Measurements from ENCODE around the gene TBL1XR1. TPM values are rescaled to one million over a fixed set of nuclear protein-coding genes. Genes with fewer than 3 reads are reported as not detected.

Gene TBL1XR1
- total RNA-seq, 1 experiment from 2014 or later = 180 TPM

DNA sequence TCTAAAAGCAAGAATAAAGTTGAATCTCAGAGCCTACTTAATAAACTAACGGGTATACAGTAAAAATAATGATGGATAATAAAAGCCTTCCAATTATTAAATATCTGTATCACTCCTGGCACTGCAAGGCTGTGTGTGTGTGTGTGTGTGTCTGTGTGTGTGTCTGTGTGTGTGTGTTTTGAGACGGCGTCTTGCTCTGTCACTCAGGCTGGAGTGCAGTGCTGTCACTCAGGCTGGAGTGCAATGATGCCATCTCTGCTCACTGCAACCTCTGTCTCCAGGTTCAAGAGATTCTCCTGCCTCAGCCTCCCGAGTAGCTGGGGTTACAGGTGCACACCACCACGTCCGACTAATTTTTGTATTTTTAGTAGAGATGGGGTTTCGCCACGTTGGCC lies 62.5 kb downstream of the TBL1XR1 start:
- CTCF ChIA-PET = no interaction called here
- ATAC-seq (no peak), DNase-seq (ENCODE audit: low read depth, low spot score) (no peak)
- Histone ChIP-seq H4K20me1 (ENCODE audit: insufficient read depth) (peaks cover 8% of the 10 kb centered on the region), H3K4me3 (replicated peaks in 1 of 2; ENCODE audit: low read depth in 1 of 2, low read length in 2 of 2) (no peak overlapping the region), H3K4me1 (ENCODE audit: control insufficient read depth in 1 of 2, insufficient read depth in 2 of 2, low read length in 2 of 2) (no peaks in the 10 kb centered on the region), H3K4me2 (ENCODE audit: low read length) (no peak overlapping the region), H3K79me2 (ENCODE audit: insufficient read depth, low read length) (peaks cover 98% of the 10 kb centered on the region), H3K27ac (ENCODE audit: low read depth, low read length) (no peak overlapping the region), H3K9ac (ENCODE audit: low read length) (no peak overlapping the region), H3K9me3 (ENCODE audit: control insufficient read depth in 1 of 2, insufficient read depth in 1 of 2, low read depth in 1 of 2, low read length in 2 of 2) (no peaks in the 10 kb centered on the region), H3K36me3 (ENCODE audit: control insufficient read depth in 1 of 2, insufficient read depth in 2 of 2, low read length in 2 of 2) (no peaks in the 10 kb centered on the region), H3K27me3 (ENCODE audit: insufficient read depth, low read length) (no peaks in the 10 kb centered on the region), H3K9me2 (ENCODE audit: insufficient read depth) (no peaks in the 10 kb centered on the region), H2AFZ (ENCODE audit: low read depth, low read length, poor library complexity, severe bottlenecking) (no peak overlapping the region)
- TF ChIP-seq, protein P1, sequence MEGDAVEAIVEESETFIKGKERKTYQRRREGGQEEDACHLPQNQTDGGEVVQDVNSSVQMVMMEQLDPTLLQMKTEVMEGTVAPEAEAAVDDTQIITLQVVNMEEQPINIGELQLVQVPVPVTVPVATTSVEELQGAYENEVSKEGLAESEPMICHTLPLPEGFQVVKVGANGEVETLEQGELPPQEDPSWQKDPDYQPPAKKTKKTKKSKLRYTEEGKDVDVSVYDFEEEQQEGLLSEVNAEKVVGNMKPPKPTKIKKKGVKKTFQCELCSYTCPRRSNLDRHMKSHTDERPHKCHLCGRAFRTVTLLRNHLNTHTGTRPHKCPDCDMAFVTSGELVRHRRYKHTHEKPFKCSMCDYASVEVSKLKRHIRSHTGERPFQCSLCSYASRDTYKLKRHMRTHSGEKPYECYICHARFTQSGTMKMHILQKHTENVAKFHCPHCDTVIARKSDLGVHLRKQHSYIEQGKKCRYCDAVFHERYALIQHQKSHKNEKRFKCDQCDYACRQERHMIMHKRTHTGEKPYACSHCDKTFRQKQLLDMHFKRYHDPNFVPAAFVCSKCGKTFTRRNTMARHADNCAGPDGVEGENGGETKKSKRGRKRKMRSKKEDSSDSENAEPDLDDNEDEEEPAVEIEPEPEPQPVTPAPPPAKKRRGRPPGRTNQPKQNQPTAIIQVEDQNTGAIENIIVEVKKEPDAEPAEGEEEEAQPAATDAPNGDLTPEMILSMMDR (IDR thresholded peaks at IDR 0.05 in 2 of 3, conservative IDR thresholded peaks at IDR 0.05 in 1 of 3; ENCODE audit: borderline replicate concordance in 1 of 3, insufficient read depth in 1 of 3, low read depth in 2 of 3, low read length in 2 of 3) = no peak
- intact Hi-C loops (cut with micrococcal nuclease) = no loop called here
- RAD21 ChIA-PET (ENCODE audit: low non-redundant PET in 1 of 2, low total read pairs in 2 of 2, uncharacterized antibody in 2 of 2, unreplicated experiment in 2 of 2) = no interaction called here
- no TSS peak for BruUV-seq (replicated peaks)
- POLR2A ChIA-PET = no interaction called here

DNA sequence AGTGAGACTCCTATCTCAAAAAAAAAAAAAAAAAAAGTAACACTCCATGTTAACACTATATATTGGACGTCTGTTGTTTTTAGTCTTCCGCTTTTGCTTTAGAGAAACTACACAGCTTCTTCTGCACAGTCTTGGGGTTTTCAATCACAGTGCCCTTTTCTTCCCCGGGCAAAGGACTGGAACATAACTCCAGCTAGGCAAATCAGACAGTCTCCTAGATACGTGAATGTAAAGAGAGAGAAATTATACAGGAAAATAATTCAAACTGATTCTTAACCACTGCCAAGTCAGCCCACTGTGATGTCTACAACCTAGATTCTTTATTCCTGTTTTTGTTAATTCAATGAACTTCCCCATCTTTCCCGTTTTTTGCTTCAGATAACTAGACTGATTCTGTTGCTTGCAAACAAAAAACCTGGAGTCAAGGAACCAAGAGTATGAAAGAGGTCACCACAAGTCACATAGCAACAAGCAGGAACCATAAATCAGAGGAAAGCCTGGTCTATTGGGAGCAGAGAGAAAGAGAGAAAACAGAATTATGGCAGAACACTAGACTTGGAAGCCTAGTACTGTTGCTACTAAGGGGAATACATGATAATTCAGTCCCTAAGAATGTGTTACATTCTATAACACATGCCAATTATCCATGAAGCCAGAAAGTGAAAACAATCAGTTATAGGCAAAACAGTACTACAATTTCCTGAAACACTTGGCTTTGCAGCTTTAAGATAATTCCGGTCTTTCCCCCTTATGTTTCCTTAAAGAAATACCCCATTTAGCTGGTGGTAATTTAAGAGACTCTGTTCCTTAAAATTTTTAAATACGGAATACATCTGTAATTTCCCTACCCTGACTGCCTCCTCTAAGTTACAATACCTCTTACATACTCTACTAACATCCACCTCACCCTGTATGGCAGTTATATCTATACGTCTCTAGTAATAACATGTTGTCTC lies 63.1 kb downstream of the TBL1XR1 start:
- ATAC-seq (no peak), DNase-seq (ENCODE audit: low read depth, low spot score) (no peak)
- H4K20me1 ChIP-seq (ENCODE audit: insufficient read depth) = peaks cover 11% of the 10 kb centered on the region
- intact Hi-C loops (cut with micrococcal nuclease) = no loop called here
- ChIA-PET CTCF (no interaction called here), RAD21 (ENCODE audit: low non-redundant PET in 1 of 2, low total read pairs in 2 of 2, uncharacterized antibody in 2 of 2, unreplicated experiment in 2 of 2) (no interaction called here), POLR2A (no interaction called here)
- H3K9me2 ChIP-seq (ENCODE audit: insufficient read depth) = no peaks in the 10 kb centered on the region
- H2AFZ ChIP-seq (ENCODE audit: low read depth, low read length, poor library complexity, severe bottlenecking) = no peak overlapping the region
- H3K4me2 ChIP-seq (ENCODE audit: low read length) = no peak overlapping the region
- no peak overlapping the region for H3K4me3 ChIP-seq (replicated peaks in 1 of 2; ENCODE audit: low read depth in 1 of 2, low read length in 2 of 2)
- H3K79me2 ChIP-seq (ENCODE audit: insufficient read depth, low read length) = peaks cover 98% of the 10 kb centered on the region
- no peaks in the 10 kb centered on the region for H3K27me3 ChIP-seq (ENCODE audit: insufficient read depth, low read length)
- H3K36me3 ChIP-seq (ENCODE audit: control insufficient read depth in 1 of 2, insufficient read depth in 2 of 2, low read length in 2 of 2) = no peaks in the 10 kb centered on the region
- no peaks in the 10 kb centered on the region for H3K9me3 ChIP-seq (ENCODE audit: control insufficient read depth in 1 of 2, insufficient read depth in 1 of 2, low read depth in 1 of 2, low read length in 2 of 2)
- no TSS peak for BruUV-seq (replicated peaks)
- H3K4me1 ChIP-seq (ENCODE audit: control insufficient read depth in 1 of 2, insufficient read depth in 2 of 2, low read length in 2 of 2) = no peaks in the 10 kb centered on the region
- H3K27ac ChIP-seq (ENCODE audit: low read depth, low read length) = no peak overlapping the region
- no peak overlapping the region for H3K9ac ChIP-seq (ENCODE audit: low read length)
- TF ChIP-seq ZFX (IDR thresholded peaks at IDR 0.05) (no peak), ELF1 (IDR thresholded peaks at IDR 0.05; ENCODE audit: borderline replicate concordance, low read depth) (no peak), EZH2phosphoT487 (IDR thresholded peaks at IDR 0.05; ENCODE audit: borderline replicate concordance) (no peak), POLR2A (IDR thresholded peaks at IDR 0.05; ENCODE audit: borderline replicate concordance, extremely low read depth, insufficient read depth, insufficient read length) (no peak), SIN3A (IDR thresholded peaks at IDR 0.05; ENCODE audit: low read depth) (no peak), EZH2 (IDR thresholded peaks at IDR 0.05) (no peak), ZNF274 (IDR thresholded peaks at IDR 0.05; ENCODE audit: low read depth, low read length) (no peak), YY1 (IDR thresholded peaks at IDR 0.05; ENCODE audit: extremely low read depth, insufficient replicate concordance, low read depth, low read length) (no peak), POLR2AphosphoS5 (IDR thresholded peaks at IDR 0.05; ENCODE audit: low read depth, low read length) (no peak)
- TF ChIP-seq, protein P1 (IDR thresholded peaks at IDR 0.05 in 2 of 3, conservative IDR thresholded peaks at IDR 0.05 in 1 of 3; ENCODE audit: borderline replicate concordance in 1 of 3, insufficient read depth in 1 of 3, low read depth in 2 of 3, low read length in 2 of 3) = no peak
- TF ChIP-seq, protein P2, sequence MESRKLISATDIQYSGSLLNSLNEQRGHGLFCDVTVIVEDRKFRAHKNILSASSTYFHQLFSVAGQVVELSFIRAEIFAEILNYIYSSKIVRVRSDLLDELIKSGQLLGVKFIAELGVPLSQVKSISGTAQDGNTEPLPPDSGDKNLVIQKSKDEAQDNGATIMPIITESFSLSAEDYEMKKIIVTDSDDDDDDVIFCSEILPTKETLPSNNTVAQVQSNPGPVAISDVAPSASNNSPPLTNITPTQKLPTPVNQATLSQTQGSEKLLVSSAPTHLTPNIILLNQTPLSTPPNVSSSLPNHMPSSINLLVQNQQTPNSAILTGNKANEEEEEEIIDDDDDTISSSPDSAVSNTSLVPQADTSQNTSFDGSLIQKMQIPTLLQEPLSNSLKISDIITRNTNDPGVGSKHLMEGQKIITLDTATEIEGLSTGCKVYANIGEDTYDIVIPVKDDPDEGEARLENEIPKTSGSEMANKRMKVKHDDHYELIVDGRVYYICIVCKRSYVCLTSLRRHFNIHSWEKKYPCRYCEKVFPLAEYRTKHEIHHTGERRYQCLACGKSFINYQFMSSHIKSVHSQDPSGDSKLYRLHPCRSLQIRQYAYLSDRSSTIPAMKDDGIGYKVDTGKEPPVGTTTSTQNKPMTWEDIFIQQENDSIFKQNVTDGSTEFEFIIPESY (IDR thresholded peaks at IDR 0.05; ENCODE audit: extremely low read depth, insufficient replicate concordance, low read length) = no peak

Measured in HCT116 (cell line).